ENCODE results near the gene EPSTI1.

The EPSTI1 gene

DNA sequence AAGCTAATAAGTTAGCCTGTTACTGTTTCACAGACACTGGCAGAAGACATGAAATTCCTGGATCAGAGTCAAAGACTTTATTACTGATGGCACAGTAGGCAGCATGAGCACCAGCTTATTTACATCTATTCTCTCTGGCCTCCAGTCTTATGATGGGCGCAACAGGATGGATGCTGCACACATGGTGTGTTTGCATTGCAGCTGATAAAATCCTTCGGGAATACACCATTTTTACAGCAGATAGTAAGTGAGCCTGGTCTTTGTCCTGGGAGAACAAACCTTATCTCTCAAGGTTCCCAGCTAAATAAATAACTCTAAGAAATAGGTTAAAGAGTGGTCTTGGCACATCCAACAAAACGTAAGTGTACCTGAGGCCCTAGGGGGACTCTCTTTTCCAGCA is 16.0 kb downstream of the EPSTI1 start:
- H3K4me1 ChIP-seq (ENCODE audit: control insufficient read depth, insufficient read depth, low read length, poor library complexity, severe bottlenecking): no peaks in the 10 kb centered on the region
- no peaks in the 10 kb centered on the region for H3K9me3 ChIP-seq (ENCODE audit: control insufficient read depth, low read length)
- H3K27ac ChIP-seq (ENCODE audit: insufficient read depth, low read length, poor library complexity, severe bottlenecking): no peak overlapping the region
- no peak overlapping the region for H3K4me3 ChIP-seq (ENCODE audit: insufficient read depth, low read depth, low read length, poor library complexity, severe bottlenecking)
- no peaks in the 10 kb centered on the region for H3K27me3 ChIP-seq (replicated peaks; ENCODE audit: control insufficient read depth, insufficient read depth, low read length, poor library complexity, severe bottlenecking)
- no peak for DNase-seq
- peaks cover 7% of the 10 kb centered on the region for H3K36me3 ChIP-seq (ENCODE audit: control insufficient read depth, insufficient read depth, low read length)

DNA sequence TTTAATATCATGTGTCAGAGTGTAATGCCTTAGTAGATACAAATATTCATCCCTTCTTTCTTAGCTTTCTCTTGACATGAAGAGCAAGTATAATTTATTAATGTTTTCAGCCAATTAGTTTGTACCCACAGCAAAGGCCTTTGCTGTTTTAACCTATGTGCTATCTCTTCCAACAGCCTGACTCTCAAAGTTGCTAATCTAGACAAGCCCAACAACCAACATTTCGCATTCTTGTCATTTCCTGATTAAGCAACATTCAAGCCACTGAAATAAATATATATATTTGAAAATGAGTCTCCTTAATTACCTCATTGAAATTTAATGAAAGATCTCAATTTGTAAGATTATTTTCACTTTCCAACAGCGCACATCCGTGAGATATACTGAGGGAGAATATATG is 18.5 kb downstream of the EPSTI1 start:
- DNase-seq: no peak
- no peak overlapping the region for H3K4me3 ChIP-seq (ENCODE audit: insufficient read depth, low read depth, low read length, poor library complexity, severe bottlenecking)
- H3K27ac ChIP-seq (ENCODE audit: insufficient read depth, low read length, poor library complexity, severe bottlenecking): no peak overlapping the region
- peaks cover 7% of the 10 kb centered on the region for H3K36me3 ChIP-seq (ENCODE audit: control insufficient read depth, insufficient read depth, low read length)
- no peaks in the 10 kb centered on the region for H3K9me3 ChIP-seq (ENCODE audit: control insufficient read depth, low read length)
- H3K27me3 ChIP-seq (replicated peaks; ENCODE audit: control insufficient read depth, insufficient read depth, low read length, poor library complexity, severe bottlenecking): no peaks in the 10 kb centered on the region
- peaks cover 5% of the 10 kb centered on the region for H3K4me1 ChIP-seq (ENCODE audit: control insufficient read depth, insufficient read depth, low read length, poor library complexity, severe bottlenecking)

DNA sequence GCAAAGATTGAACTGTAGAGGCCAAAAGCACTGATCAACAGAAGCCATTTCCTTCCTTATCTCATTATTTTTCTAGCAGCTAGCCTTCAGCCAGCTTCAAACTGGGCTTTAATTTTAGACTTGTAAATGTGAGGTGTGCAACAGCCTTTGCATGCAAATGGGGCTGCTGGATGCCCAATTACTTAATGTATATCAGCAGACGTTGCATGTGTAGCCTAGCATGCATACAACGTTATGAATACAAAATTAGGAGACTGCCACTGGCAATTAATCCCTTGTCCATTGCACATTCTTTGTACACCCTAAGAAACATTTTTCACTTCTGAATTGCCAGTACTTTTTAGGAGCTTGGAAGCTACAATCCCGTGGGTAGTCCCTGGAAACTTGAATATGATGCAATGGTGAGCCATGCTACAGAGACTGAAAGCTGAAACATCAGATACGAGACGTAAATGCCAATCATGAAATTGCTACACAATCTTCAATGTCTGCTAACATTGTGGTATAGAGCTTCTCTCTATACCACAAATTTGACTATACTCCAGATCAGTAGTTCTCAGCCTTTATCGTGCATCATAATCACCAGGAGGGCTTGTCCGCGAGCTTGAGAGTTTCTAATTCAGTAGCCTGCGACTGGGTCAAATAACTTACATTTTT is 20.2 kb downstream of the EPSTI1 start:
- H3K4me1 ChIP-seq (ENCODE audit: control insufficient read depth, insufficient read depth, low read length, poor library complexity, severe bottlenecking): peaks cover 5% of the 10 kb centered on the region
- H3K27me3 ChIP-seq (replicated peaks; ENCODE audit: control insufficient read depth, insufficient read depth, low read length, poor library complexity, severe bottlenecking): no peaks in the 10 kb centered on the region
- H3K36me3 ChIP-seq (ENCODE audit: control insufficient read depth, insufficient read depth, low read length): peaks cover 7% of the 10 kb centered on the region
- H3K27ac ChIP-seq (ENCODE audit: insufficient read depth, low read length, poor library complexity, severe bottlenecking): no peak overlapping the region
- H3K9me3 ChIP-seq (ENCODE audit: control insufficient read depth, low read length): no peaks in the 10 kb centered on the region
- no peak for DNase-seq
- H3K4me3 ChIP-seq (ENCODE audit: insufficient read depth, low read depth, low read length, poor library complexity, severe bottlenecking): no peak overlapping the region

DNA sequence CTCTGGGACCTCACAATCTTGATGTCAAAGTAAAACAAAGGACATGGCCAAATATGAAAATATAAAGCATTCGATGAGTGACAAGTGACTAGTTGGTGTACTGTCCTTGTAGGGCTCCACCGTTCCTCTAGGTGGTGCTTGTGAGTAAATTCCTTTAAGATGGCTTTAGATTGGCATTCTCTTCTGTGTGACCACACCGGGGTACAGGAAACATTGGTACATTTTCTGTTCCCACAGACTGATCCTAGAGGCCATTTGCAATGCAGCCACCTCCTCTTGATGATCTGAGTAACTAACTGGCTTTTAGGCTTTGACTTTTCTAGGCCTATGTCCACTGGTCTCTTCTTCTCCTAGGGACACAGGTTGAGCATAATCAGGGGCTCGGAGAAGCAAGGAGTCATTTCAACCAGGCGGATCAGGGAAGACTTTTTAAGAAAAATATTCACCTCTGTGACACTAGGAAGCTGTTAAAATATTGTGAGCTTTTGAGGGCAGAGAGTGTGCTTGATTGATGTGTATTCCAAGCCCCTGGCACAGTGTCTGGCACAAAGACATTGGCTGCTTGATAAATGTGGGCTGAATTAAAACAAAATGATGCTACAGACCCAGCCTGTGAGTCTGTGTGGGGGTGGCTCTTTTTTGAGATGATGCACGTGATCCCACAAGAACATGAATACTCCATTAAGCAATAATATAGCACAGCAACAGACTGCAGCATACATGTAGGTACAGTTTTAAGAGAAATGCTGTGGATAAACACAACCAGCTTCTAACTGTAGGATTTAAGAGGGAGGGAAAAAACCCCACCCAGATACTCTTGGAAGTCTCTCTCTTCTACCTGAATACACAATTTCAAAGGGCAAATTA is 21.0 kb downstream of the EPSTI1 start:
- peaks cover 5% of the 10 kb centered on the region for H3K4me1 ChIP-seq (ENCODE audit: control insufficient read depth, insufficient read depth, low read length, poor library complexity, severe bottlenecking)
- peak in 1 of 3 donors; percentile 32 for DNase-seq
- H3K9me3 ChIP-seq (ENCODE audit: control insufficient read depth, low read length): no peaks in the 10 kb centered on the region
- no peak overlapping the region for H3K4me3 ChIP-seq (ENCODE audit: insufficient read depth, low read depth, low read length, poor library complexity, severe bottlenecking)
- H3K27ac ChIP-seq (ENCODE audit: insufficient read depth, low read length, poor library complexity, severe bottlenecking): no peak overlapping the region
- peaks cover 7% of the 10 kb centered on the region for H3K36me3 ChIP-seq (ENCODE audit: control insufficient read depth, insufficient read depth, low read length)
- no peaks in the 10 kb centered on the region for H3K27me3 ChIP-seq (replicated peaks; ENCODE audit: control insufficient read depth, insufficient read depth, low read length, poor library complexity, severe bottlenecking)

DNA sequence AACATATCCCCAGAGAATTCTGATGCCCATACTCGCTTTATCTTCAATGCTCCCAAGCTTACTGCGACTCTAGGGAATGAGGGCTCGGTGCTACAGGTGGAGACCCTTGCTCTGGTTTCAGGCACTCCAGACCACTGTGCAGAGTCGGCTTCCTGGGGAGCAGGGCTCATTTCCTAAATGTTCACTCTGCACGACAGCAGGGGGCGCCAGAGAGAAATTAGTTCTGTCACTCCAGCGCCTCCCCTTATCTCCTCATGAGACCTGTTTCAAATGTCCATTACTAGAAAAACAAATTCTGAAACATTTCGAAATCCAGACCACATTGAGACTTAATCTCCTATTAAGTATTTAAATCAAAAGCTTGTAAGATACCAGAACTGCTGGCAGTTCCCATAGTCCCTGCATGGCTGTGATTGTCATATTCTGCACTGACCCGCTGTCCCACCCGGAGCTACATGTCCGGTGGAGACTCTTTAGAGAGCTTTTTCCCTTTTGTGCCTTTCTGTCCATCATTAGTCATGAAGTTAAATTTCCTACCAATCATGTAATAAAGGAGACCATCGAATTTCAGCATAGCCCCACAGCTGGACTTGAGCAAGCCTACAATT is 22.4 kb downstream of the EPSTI1 start:
- H3K27ac ChIP-seq (ENCODE audit: insufficient read depth, low read length, poor library complexity, severe bottlenecking): no peak overlapping the region
- DNase-seq: peak; percentile 53 to 76 (median 58)
- H3K36me3 ChIP-seq (ENCODE audit: control insufficient read depth, insufficient read depth, low read length): peaks cover 10% of the 10 kb centered on the region
- no peak overlapping the region for H3K4me3 ChIP-seq (ENCODE audit: insufficient read depth, low read depth, low read length, poor library complexity, severe bottlenecking)
- H3K9me3 ChIP-seq (ENCODE audit: control insufficient read depth, low read length): no peaks in the 10 kb centered on the region
- peaks cover 5% of the 10 kb centered on the region for H3K4me1 ChIP-seq (ENCODE audit: control insufficient read depth, insufficient read depth, low read length, poor library complexity, severe bottlenecking)
- no peaks in the 10 kb centered on the region for H3K27me3 ChIP-seq (replicated peaks; ENCODE audit: control insufficient read depth, insufficient read depth, low read length, poor library complexity, severe bottlenecking)

DNA sequence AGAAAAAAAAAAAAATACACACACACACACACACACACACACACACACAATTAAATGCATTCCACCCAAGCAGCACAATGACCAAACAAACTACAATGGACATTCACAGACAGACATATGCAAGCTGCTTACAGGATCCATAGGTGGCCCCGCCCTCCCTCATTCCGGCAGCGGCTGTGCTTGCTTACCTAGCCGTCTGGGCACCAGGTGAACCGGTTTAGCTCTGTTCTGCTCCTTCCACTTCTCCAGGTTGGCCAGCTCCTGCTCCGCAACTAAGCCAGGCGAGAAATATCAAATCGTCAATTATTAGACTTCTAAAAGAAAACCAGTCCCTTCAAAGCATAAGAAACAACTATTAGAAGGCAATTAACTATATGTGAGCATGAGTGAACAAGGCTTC is 23.1 kb downstream of the EPSTI1 start:
- DNase-seq: no peak
- H3K4me3 ChIP-seq (ENCODE audit: insufficient read depth, low read depth, low read length, poor library complexity, severe bottlenecking): no peak overlapping the region
- no peaks in the 10 kb centered on the region for H3K9me3 ChIP-seq (ENCODE audit: control insufficient read depth, low read length)
- peaks cover 5% of the 10 kb centered on the region for H3K4me1 ChIP-seq (ENCODE audit: control insufficient read depth, insufficient read depth, low read length, poor library complexity, severe bottlenecking)
- H3K27me3 ChIP-seq (replicated peaks; ENCODE audit: control insufficient read depth, insufficient read depth, low read length, poor library complexity, severe bottlenecking): no peaks in the 10 kb centered on the region
- H3K36me3 ChIP-seq (ENCODE audit: control insufficient read depth, insufficient read depth, low read length): peaks cover 17% of the 10 kb centered on the region
- no peak overlapping the region for H3K27ac ChIP-seq (ENCODE audit: insufficient read depth, low read length, poor library complexity, severe bottlenecking)

DNA sequence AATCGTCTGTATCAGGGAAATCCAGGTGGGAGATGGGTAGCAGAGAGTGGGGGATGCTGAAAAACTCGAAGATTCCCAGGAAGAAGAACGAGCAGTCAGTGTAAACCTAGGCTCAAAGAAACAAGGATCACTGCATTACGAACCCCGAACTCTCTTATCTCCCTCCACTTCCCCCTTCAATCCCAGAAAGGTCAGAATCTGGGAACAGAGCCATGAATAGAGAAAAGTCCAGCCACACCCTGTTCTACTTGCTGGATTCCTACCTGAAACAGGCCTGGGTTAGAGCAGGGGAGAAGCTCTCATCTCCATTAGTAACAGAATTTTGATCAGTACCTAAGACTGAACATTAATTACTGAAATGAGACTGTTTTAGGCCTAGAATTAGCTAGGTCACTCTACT is 24.4 kb downstream of the EPSTI1 start:
- Histone ChIP-seq H3K4me1 (ENCODE audit: control insufficient read depth, insufficient read depth, low read length, poor library complexity, severe bottlenecking) (peaks cover 5% of the 10 kb centered on the region), H3K9me3 (ENCODE audit: control insufficient read depth, low read length) (no peaks in the 10 kb centered on the region), H3K4me3 (ENCODE audit: insufficient read depth, low read depth, low read length, poor library complexity, severe bottlenecking) (no peak overlapping the region), H3K27me3 (replicated peaks; ENCODE audit: control insufficient read depth, insufficient read depth, low read length, poor library complexity, severe bottlenecking) (no peaks in the 10 kb centered on the region), H3K36me3 (ENCODE audit: control insufficient read depth, insufficient read depth, low read length) (peaks cover 26% of the 10 kb centered on the region), H3K27ac (ENCODE audit: insufficient read depth, low read length, poor library complexity, severe bottlenecking) (no peak overlapping the region)
- DNase-seq: no peak

DNA sequence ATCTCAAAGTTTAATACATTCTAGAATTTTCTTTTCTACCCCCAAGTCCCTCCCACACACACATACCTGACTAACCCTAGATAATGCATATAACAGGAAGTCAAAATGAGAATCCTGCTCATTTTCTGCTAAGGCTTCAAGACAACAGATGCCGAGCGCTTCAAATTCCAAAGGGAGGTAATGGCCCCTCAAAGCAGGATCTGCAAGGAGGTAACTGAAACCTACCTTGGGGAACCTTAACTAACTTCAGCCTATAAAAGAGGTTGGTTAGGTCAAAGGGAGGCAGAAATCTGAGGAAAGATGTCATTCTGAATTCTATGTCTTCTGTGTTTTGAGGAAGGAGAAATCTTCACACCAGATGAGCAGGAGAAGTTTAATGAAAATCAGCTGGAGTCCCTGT is 26.8 kb downstream of the EPSTI1 start:
- Histone ChIP-seq H3K27me3 (replicated peaks; ENCODE audit: control insufficient read depth, insufficient read depth, low read length, poor library complexity, severe bottlenecking) (no peaks in the 10 kb centered on the region), H3K4me1 (ENCODE audit: control insufficient read depth, insufficient read depth, low read length, poor library complexity, severe bottlenecking) (peaks cover 5% of the 10 kb centered on the region), H3K9me3 (ENCODE audit: control insufficient read depth, low read length) (no peaks in the 10 kb centered on the region), H3K36me3 (ENCODE audit: control insufficient read depth, insufficient read depth, low read length) (peaks cover 39% of the 10 kb centered on the region), H3K4me3 (ENCODE audit: insufficient read depth, low read depth, low read length, poor library complexity, severe bottlenecking) (no peak overlapping the region), H3K27ac (ENCODE audit: insufficient read depth, low read length, poor library complexity, severe bottlenecking) (no peak overlapping the region)
- DNase-seq: no peak

DNA sequence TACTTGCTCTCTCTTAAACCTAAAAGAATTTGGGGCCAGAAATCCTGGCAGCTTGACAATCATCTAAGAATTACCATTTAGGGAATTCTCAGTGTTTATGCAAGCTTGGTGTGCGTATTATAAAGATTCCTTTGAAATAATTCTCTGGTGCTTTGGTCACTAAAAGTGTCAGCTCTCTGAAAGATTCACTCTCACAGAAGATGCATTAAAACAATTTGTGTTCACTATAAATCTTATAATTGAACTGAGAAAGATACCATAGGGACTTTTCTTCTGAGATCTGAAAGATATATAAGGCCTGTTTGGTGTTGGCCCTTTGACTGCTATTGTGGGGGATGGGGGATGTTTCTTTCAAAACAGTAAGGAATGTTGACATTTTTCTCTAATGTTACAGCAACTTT is 27.3 kb downstream of the EPSTI1 start:
- Histone ChIP-seq H3K27me3 (replicated peaks; ENCODE audit: control insufficient read depth, insufficient read depth, low read length, poor library complexity, severe bottlenecking) (no peaks in the 10 kb centered on the region), H3K9me3 (ENCODE audit: control insufficient read depth, low read length) (no peaks in the 10 kb centered on the region), H3K4me3 (ENCODE audit: insufficient read depth, low read depth, low read length, poor library complexity, severe bottlenecking) (no peak overlapping the region), H3K27ac (ENCODE audit: insufficient read depth, low read length, poor library complexity, severe bottlenecking) (no peak overlapping the region), H3K4me1 (ENCODE audit: control insufficient read depth, insufficient read depth, low read length, poor library complexity, severe bottlenecking) (peaks cover 2% of the 10 kb centered on the region), H3K36me3 (ENCODE audit: control insufficient read depth, insufficient read depth, low read length) (peaks cover 39% of the 10 kb centered on the region)
- no peak for DNase-seq

DNA sequence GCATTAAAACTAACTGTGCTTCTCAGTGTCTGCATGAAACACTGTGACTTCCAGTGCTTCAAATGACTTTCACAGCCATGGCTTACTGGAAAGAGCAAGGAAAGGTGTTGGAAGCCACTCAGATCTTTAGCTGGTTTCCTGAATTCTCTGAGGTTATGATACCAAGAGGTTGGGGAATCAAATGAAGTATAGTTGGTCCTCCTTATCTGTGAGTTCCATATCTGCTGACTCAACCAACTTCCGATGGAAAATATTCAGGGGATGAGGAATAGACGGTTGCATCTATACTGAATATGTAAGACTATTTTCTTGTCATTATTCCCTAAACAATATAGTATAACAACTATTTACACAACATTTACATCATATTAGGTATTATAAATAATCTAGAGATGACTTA is 32.4 kb downstream of the EPSTI1 start:
- H3K4me1 ChIP-seq (ENCODE audit: control insufficient read depth, insufficient read depth, low read length, poor library complexity, severe bottlenecking): no peaks in the 10 kb centered on the region
- DNase-seq: no peak
- H3K4me3 ChIP-seq (ENCODE audit: insufficient read depth, low read depth, low read length, poor library complexity, severe bottlenecking): no peak overlapping the region
- no peaks in the 10 kb centered on the region for H3K27me3 ChIP-seq (replicated peaks; ENCODE audit: control insufficient read depth, insufficient read depth, low read length, poor library complexity, severe bottlenecking)
- H3K36me3 ChIP-seq (ENCODE audit: control insufficient read depth, insufficient read depth, low read length): peaks cover 58% of the 10 kb centered on the region
- no peak overlapping the region for H3K27ac ChIP-seq (ENCODE audit: insufficient read depth, low read length, poor library complexity, severe bottlenecking)
- H3K9me3 ChIP-seq (ENCODE audit: control insufficient read depth, low read length): no peaks in the 10 kb centered on the region

All from effector memory CD4-positive, alpha-beta T cell (primary cell).